Heart right ventricle (tissue), 16 donors: ENCODE measurements around the gene PNMA1. TPM values are rescaled to one million over a fixed set of nuclear protein-coding genes. Genes with fewer than 3 reads are reported as not detected.

Experiments
- ATAC-seq, 8 donors: fragments of 200-7000 bp; cut with Tn5 transposase; one replicate each; pipeline ENCODE4 v1.9.1; 2020; ENCODE audit warnings: mild to moderate bottlenecking in 8 of 8, moderate library complexity in 8 of 8, moderate number of reproducible peaks in 1 of 8
- DNase-seq, 2 donors: peaks; one replicate each; pipeline ENCODE4 v3.0.0-alpha.2; 2020
- H3K27ac ChIP-seq, 10 donors: fragments of 200-600 bp; sonication (generic) in 2 of 10; one replicate each; pipeline versions ENCODE4 v1.5.0 to v1.8.0; 2020 to 2022; ENCODE audit warnings: mild to moderate bottlenecking in 3 of 10
- H3K27me3 ChIP-seq, 7 donors: fragments of 200-600 bp; one replicate each; pipeline ENCODE4 v1.8.0; 2021 to 2022; ENCODE audit warnings: mild to moderate bottlenecking in 2 of 7
- H3K36me3 ChIP-seq, 9 donors: fragments of 200-600 bp; sonication (generic) in 1 of 9; one replicate each; pipeline versions ENCODE4 v1.5.0 to v1.8.0; 2020 to 2022; ENCODE audit warnings: mild to moderate bottlenecking in 2 of 9
- H3K4me1 ChIP-seq, 9 donors: fragments of 200-600 bp; sonication (generic) in 1 of 9; one replicate each; pipeline versions ENCODE4 v1.5.0 to v1.8.0; 2020 to 2022; ENCODE audit warnings: mild to moderate bottlenecking in 4 of 9
- H3K4me3 ChIP-seq, 10 donors: fragments of 200-600 bp; sonication (generic) in 2 of 10; one replicate each; pipeline versions ENCODE4 v1.5.0 to v1.8.0; 2020 to 2022; ENCODE audit warnings: mild to moderate bottlenecking in 7 of 10, moderate library complexity in 2 of 10
- H3K9me3 ChIP-seq, 11 donors: fragments of 200-600 bp in 10 of 11; sonication (generic) in 2 of 11; one replicate each; pipeline versions ENCODE4 v1.5.0 to v1.8.0; 2013 to 2022; ENCODE audit warnings: mild to moderate bottlenecking in 2 of 11, control low read depth in 1 of 11, moderate library complexity in 1 of 11
- WGBS, 2 donors: extraction: QIAGEN DNeasy Blood & Tissue Kit; methylation state at CpG; one replicate each; pipeline ENCODE4 v1.1.7; 2013; ENCODE audit warnings: inconsistent platforms in 1 of 2; 5-methylcytosine and 5-hydroxymethylcytosine counted together
- intact Hi-C, 10 donors: fragments of 100-400 bp; cut with DNase I; formaldehyde crosslinking; loops; one replicate each; pipeline versions ENCODE4 v1.11.1 to v1.14.2; 2022
- polyA plus RNA-seq, 2 donors: library from polyadenylated mRNA; stranded (reverse); fragments of 200-250 nt; gene quantifications; one replicate each; pipeline ENCODE4 v1.2.3, GENCODE V29; 2013
- total RNA-seq, 10 donors: library from RNA; stranded (reverse); fragmentation: NEBNext Ultra II Directional in 3 of 10; extraction: Animal tissue kit (Norgen Biotek cat#: 25700) in 3 of 10; gene quantifications; one replicate each; pipeline versions ENCODE4 v1.2.1 to v1.2.4, GENCODE V29; 2021 to 2023
- TF ChIP-seq, protein P1 (sequence below), 9 donors: fragments of 200-600 bp; sonication (generic) in 2 of 9; IDR thresholded peaks; one replicate each; pipeline versions ENCODE4 v1.5.0 to v1.8.0; 2021 to 2022; ENCODE audit warnings: antibody characterized with exemption in 9 of 9, mild to moderate bottlenecking in 5 of 9, moderate library complexity in 1 of 9
- donor health status: Arrhythmogenic right ventricular cardiomyopathy.
- donor health status: ischemic (EF 13 %, LVEDD 7.1; RV severe dilation, severe dysfunction).
- donor health status: healthy with polysubstance abuse.
- donor health status: DM: no; HTN: yes; CAD: no.
- donor health status: DM: no; HTN: no; CAD: no.
- donor health status: ischemic (EF 25% LVEDD 6.9; RV normal size, moderate dysfunction).
- donor health status: ischemic (EF 25% LVEDD 5.7; RV mildly dilated, moderate dysfunction).
- donor health status: healthy.
- donor health status: DM: yes; HTN: yes; CAD: no.
- donor health status: Ischemic cardiomyopathy.
- donor health status: ischemic (EF 35%, LVEDD 5.7; RV mildly dilated, moderate dysfunction).
- donor health status: nonischemic (EF 11% LVEDD 7.7; RV severe dilation, severe dysfunction).
- donor health status: DM: yes; HTN: yes; CAD: no.
- donor health status: PGD.
- donor health status: ischemic (EF 29% LVEDD 5.4; RV normal size, mild dysfunction).
- donor health status: nonischemic (EF 23%, LVEDD 6.1; RV moderate dilation, normal function).

The PNMA1 gene
- total and polyA plus RNA-seq, 12 donors: 6.6 to 30.8 (median 23.1) TPM

DNA sequence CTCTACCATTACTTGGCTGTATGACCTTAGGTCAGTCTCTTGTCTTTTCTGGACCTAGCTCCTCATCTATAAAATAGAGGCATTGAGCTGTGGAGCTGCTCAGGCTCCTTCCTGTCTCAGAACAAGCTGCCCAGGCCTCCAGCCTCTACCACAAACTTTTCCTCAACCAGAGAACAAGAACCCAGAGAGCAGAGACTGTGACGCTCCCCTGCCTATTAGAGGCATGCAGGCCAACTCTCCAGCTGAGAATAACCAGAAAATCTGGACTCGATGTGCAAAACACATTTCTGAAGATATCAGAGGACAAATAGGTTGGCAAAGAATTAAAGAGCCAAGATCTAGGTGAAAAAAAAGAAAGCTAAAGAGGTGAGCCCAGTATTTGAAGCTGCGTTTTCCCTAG lies 17.8 kb upstream of the PNMA1 start:
- Histone ChIP-seq H3K27ac (peak overlapping the region in 4 of 10 donors; percentile 23 to 61 (median 28)), H3K27me3 (no peaks in the 10 kb centered on the region), H3K4me3 (no peak overlapping the region), H3K9me3 (no peaks in the 10 kb centered on the region), H3K4me1 (peaks cover 12 to 46% (median 37%) of the 10 kb centered on the region in 9 donors), H3K36me3 (peaks cover 0 to 96% (median 44%) of the 10 kb centered on the region in 9 donors)
- 61 to 62% methylated on average over 3 of the region's 3 CpGs for WGBS, 2 donors
- ATAC-seq: no peak
- intact Hi-C loops: loop anchor here in 2 of 10 donors (10.0 kb wide), 1 partner anchor 53 kb away; no protein-coding TSS in a partner anchor
- TF ChIP-seq, protein P1, sequence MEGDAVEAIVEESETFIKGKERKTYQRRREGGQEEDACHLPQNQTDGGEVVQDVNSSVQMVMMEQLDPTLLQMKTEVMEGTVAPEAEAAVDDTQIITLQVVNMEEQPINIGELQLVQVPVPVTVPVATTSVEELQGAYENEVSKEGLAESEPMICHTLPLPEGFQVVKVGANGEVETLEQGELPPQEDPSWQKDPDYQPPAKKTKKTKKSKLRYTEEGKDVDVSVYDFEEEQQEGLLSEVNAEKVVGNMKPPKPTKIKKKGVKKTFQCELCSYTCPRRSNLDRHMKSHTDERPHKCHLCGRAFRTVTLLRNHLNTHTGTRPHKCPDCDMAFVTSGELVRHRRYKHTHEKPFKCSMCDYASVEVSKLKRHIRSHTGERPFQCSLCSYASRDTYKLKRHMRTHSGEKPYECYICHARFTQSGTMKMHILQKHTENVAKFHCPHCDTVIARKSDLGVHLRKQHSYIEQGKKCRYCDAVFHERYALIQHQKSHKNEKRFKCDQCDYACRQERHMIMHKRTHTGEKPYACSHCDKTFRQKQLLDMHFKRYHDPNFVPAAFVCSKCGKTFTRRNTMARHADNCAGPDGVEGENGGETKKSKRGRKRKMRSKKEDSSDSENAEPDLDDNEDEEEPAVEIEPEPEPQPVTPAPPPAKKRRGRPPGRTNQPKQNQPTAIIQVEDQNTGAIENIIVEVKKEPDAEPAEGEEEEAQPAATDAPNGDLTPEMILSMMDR (IDR thresholded peaks at IDR 0.05): no peak
- no peak for DNase-seq

- peak overlapping the region in 6 of 10 donors; percentile 23 to 53 (median 42) for H3K27ac ChIP-seq
These were observed 16.9 kb upstream of the PNMA1 start for GRCh38 chr14:73731111-73731510.

GRCh38 chr14:73729556-73730265 lies 15.5 kb upstream of the PNMA1 start:
- H3K27ac ChIP-seq: peak overlapping the region in 7 of 10 donors; percentile 36 to 91 (median 66)
- H3K27me3 ChIP-seq: no peaks in the 10 kb centered on the region
- DNase-seq: peak in 1 of 2 donors; percentile 3
- peaks cover 0 to 96% (median 41%) of the 10 kb centered on the region in 9 donors for H3K36me3 ChIP-seq
- 90 to 92% methylated on average over 23 of the region's 23 CpGs for WGBS, 2 donors
- peaks cover 28 to 68% (median 60%) of the 10 kb centered on the region in 9 donors for H3K4me1 ChIP-seq
- no peak overlapping the region for H3K4me3 ChIP-seq
- H3K9me3 ChIP-seq: no peaks in the 10 kb centered on the region
- intact Hi-C loops: loop anchor here in 9 of 10 donors (1.0 to 10.0 kb wide), 7 partner anchors 25 to 98 kb away; a partner anchor contains a TSS
- TF ChIP-seq, protein P1 (IDR thresholded peaks at IDR 0.05): no peak
- no peak for ATAC-seq

More at GRCh38 chr14:73731111-73731510, 16.9 kb upstream of the PNMA1 start:
- 41 to 54% methylated on average over 3 of the region's 3 CpGs for WGBS, 2 donors
- Histone ChIP-seq H3K36me3 (peaks cover 0 to 96% (median 38%) of the 10 kb centered on the region in 9 donors), H3K4me1 (peaks cover 15 to 54% (median 46%) of the 10 kb centered on the region in 9 donors), H3K9me3 (no peaks in the 10 kb centered on the region), H3K4me3 (no peak overlapping the region), H3K27me3 (no peaks in the 10 kb centered on the region)
- ATAC-seq (peak in 4 of 8 donors; percentile 34 to 63 (median 60)), DNase-seq (no peak)
- TF ChIP-seq, protein P1 (IDR thresholded peaks at IDR 0.05): peak in 4 of 9 donors; percentile 5 to 35 (median 29)
- intact Hi-C loops: loop anchor here in 2 of 10 donors (10.0 kb wide), 1 partner anchor 54 kb away; no protein-coding TSS in a partner anchor

DNA sequence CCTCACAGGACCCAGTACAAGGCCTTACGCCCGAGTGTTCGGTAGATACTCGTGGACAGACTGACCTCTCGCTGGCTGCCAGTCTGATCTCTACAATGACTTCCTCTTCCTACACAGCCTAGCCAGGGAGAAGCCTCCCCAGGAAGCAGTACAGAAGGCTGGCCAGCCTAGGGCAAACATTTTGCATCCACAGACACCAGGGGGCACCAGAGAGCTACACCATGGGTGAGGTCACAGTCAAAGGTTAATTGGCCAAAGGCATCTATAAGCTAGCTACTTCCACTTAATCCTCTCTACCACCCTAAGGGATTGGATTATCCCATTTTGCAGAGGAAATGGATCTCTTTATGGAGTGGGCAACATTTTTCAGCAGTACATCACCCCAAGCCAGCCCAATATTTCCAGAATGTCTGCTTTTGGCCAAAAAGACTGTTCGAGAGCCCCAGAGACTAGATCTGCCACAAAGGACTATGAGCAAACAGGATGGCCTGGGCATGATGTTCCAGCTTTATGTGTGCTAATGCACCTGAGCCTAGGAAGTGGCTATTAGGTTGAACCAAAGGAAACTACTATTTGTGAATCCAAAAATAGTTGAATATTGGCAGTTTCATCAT lies 14.6 kb upstream of the PNMA1 start:
- DNase-seq: peak; percentile 86 to 90
- H3K27me3 ChIP-seq: no peaks in the 10 kb centered on the region
- peak; percentile 65 to 79 (median 73) for ATAC-seq
- intact Hi-C loops: loop anchor here (1.0 to 10.0 kb wide), 7 partner anchors 26 to 98 kb away; a partner anchor contains a TSS
- H3K4me3 ChIP-seq: peak overlapping the region in 1 of 10 donors; percentile 8
- H3K9me3 ChIP-seq: no peaks in the 10 kb centered on the region
- WGBS, 2 donors: 20 to 21% methylated on average over 6 of the region's 6 CpGs
- peaks cover 0 to 94% (median 38%) of the 10 kb centered on the region in 9 donors for H3K36me3 ChIP-seq
- peaks cover 32 to 77% (median 69%) of the 10 kb centered on the region in 9 donors for H3K4me1 ChIP-seq
- TF ChIP-seq, protein P1 (IDR thresholded peaks at IDR 0.05): peak; percentile 93 to 97 (median 97)
- peak overlapping the region in 9 of 10 donors; percentile 5 to 91 (median 59) for H3K27ac ChIP-seq
